HG03565 (cell line): ENCODE data around the gene QRFPR.
"Not testable (repeated sequence)": the region's sequence is repeated elsewhere in the genome, so short reads cannot be mapped to it uniquely, and the experiment has no call there.

Experiments
- ATAC-seq: cut with Tn5 transposase; IDR thresholded peaks from one replicate; pipeline ENCODE4 v1.9.1; 2021; ENCODE audit warnings: mild to moderate bottlenecking, moderate library complexity; ENCODE audit not compliant: unreplicated experiment

Gene QRFPR

GRCh38 chr4:121340247-121340646, 40.6 kb downstream of the QRFPR start:
- ATAC-seq, result no peak

GRCh38 chr4:121339824-121340223, 41.0 kb downstream of the QRFPR start:
- ATAC-seq, result no peak

GRCh38 chr4:121339307-121339706, 41.5 kb downstream of the QRFPR start:
- ATAC-seq, result no peak

- no peak for ATAC-seq
These were observed 42.3 kb downstream of the QRFPR start for GRCh38 chr4:121338518-121338917.

- ATAC-seq, result no peak
These were observed 44.1 kb downstream of the QRFPR start for GRCh38 chr4:121336706-121337105.

GRCh38 chr4:121330180-121330665, 50.6 kb downstream of the QRFPR start:
- ATAC-seq, result no peak

- no peak for ATAC-seq
These were observed 54.2 kb downstream of the QRFPR start for GRCh38 chr4:121326597-121326996.

GRCh38 chr4:121324331-121324730, 56.5 kb downstream of the QRFPR start:
- no peak for ATAC-seq

- ATAC-seq, result no peak
These were observed 59.4 kb downstream of the QRFPR start for GRCh38 chr4:121321466-121321865.

GRCh38 chr4:121316091-121316490, 64.7 kb downstream of the QRFPR start:
- no peak for ATAC-seq

GRCh38 chr4:121313430-121313829, 67.4 kb downstream of the QRFPR start:
- not testable (repeated sequence) for ATAC-seq

- ATAC-seq, result no peak
These were observed 72.0 kb downstream of the QRFPR start for GRCh38 chr4:121308828-121309227.

- no peak for ATAC-seq
These were observed 72.5 kb downstream of the QRFPR start for GRCh38 chr4:121308328-121308663.

GRCh38 chr4:121307445-121308327, 73.1 kb downstream of the QRFPR start:
- ATAC-seq, result peak; percentile 93

GRCh38 chr4:121306931-121307330, 73.9 kb downstream of the QRFPR start:
- ATAC-seq, result no peak

GRCh38 chr4:121304893-121305292, 75.9 kb downstream of the QRFPR start:
- ATAC-seq, result no peak

- no peak for ATAC-seq
These were observed 81.5 kb downstream of the QRFPR start for GRCh38 chr4:121299367-121299766.

- no peak for ATAC-seq
These were observed 97.5 kb downstream of the QRFPR start for GRCh38 chr4:121283319-121283718.

- no peak for ATAC-seq
These were observed 100.4 kb downstream of the QRFPR start for GRCh38 chr4:121280425-121280824.

GRCh38 chr4:121278811-121279368, 101.9 kb downstream of the QRFPR start:
- ATAC-seq, result peak; percentile 91
